ENCODE data around the gene TOMT. TPM values are rescaled to one million over a fixed set of nuclear protein-coding genes. Genes with fewer than 3 reads are reported as not detected.

The TOMT gene
- total RNA-seq, 3 donors from 2014 or later (not counting 1 experiment from before 2014, with no cell fraction given), result not detected

DNA sequence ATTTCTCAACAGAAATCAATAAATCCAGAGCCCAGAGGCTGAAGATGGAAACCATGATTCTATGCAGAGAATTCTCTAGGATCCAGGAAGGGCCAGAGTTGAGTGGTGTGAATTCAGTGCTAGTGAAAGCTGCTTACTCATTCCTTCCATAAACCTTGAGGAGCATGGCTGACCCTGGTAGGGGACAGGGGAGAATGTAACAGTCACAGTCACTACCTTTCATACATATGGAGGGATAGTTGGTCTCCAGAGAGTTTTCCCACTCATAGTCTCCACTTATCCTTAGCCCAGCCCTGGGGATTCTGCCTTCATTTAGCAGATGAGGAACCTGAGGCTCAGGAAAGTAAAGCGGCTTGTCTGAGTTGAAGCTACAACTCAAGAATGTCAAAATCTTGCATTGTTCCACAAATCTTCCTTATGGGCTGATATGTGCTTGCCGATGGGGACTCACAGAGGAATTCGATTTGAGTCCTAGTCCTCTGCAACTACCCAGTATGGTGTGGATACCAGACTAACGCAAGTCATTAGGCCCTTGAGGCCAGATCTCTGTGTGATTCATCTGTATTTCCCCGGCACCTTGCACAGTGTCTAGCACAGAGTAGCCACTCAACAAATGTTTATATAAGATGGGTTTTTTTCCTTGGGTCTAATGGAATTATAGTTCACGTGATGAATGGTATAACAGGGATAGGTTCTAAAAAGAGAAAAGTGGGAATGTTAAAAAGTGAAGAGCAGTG is 10.5 kb downstream of the TOMT start:
- no peak for DNase-seq
- Histone ChIP-seq H3K27me3 (ENCODE audit: control insufficient read depth, insufficient read depth, low read length) (no peaks in the 10 kb centered on the region), H3K4me1 (ENCODE audit: control insufficient read depth, insufficient read depth, low read length) (peaks cover 16% of the 10 kb centered on the region), H3K27ac (ENCODE audit: low read length) (no peak overlapping the region), H3K36me3 (ENCODE audit: control insufficient read depth, insufficient read depth, low read length) (no peaks in the 10 kb centered on the region), H3K9me3 (ENCODE audit: control insufficient read depth, insufficient read depth, low read length) (no peaks in the 10 kb centered on the region), H3K4me3 (ENCODE audit: low read length) (no peak overlapping the region)
- Mint-ChIP-seq H3K27ac (no peak overlapping the region), H3K4me3 (no peak overlapping the region), H3K9me3 (no peaks in the 10 kb centered on the region), H3K27me3 (ENCODE audit: low read depth in 2 of 2) (peaks cover 7 to 25% of the 10 kb centered on the region in 2 donors), H3K36me3 (no peaks in the 10 kb centered on the region), H3K4me1 (peaks cover 16 to 22% of the 10 kb centered on the region in 2 donors)
- 91% methylated on average over 6 of the region's 6 CpGs for WGBS (ENCODE audit: insufficient coverage)
- TF ChIP-seq, protein P1, sequence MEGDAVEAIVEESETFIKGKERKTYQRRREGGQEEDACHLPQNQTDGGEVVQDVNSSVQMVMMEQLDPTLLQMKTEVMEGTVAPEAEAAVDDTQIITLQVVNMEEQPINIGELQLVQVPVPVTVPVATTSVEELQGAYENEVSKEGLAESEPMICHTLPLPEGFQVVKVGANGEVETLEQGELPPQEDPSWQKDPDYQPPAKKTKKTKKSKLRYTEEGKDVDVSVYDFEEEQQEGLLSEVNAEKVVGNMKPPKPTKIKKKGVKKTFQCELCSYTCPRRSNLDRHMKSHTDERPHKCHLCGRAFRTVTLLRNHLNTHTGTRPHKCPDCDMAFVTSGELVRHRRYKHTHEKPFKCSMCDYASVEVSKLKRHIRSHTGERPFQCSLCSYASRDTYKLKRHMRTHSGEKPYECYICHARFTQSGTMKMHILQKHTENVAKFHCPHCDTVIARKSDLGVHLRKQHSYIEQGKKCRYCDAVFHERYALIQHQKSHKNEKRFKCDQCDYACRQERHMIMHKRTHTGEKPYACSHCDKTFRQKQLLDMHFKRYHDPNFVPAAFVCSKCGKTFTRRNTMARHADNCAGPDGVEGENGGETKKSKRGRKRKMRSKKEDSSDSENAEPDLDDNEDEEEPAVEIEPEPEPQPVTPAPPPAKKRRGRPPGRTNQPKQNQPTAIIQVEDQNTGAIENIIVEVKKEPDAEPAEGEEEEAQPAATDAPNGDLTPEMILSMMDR (IDR thresholded peaks at IDR 0.05), result no peak
- intact Hi-C loops (cut with micrococcal nuclease), result no loop called here
- no peak for ATAC-seq

DNA sequence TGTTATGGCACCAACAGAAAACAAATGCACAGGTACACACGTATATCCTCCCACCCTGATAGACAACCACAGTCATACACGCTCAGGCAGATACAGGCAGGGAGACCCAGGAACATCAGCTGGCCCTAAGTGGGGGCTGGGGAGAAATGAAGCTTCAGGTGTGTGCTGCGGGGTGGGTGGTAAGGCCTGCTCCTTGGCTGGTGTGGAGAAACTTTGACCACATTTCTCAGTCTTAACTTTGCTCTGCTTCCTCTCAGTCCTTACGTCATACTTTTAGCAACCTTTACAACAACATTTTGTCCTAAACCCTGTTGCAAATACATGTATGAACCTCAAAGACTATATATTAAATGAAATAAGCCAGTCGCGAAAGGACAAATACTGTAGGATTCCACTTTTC is 13.5 kb downstream of the TOMT start:
- Histone ChIP-seq H3K27me3 (ENCODE audit: control insufficient read depth, insufficient read depth, low read length) (no peaks in the 10 kb centered on the region), H3K4me1 (ENCODE audit: control insufficient read depth, insufficient read depth, low read length) (no peaks in the 10 kb centered on the region), H3K27ac (ENCODE audit: low read length) (no peak overlapping the region), H3K36me3 (ENCODE audit: control insufficient read depth, insufficient read depth, low read length) (no peaks in the 10 kb centered on the region), H3K9me3 (ENCODE audit: control insufficient read depth, insufficient read depth, low read length) (no peaks in the 10 kb centered on the region), H3K4me3 (ENCODE audit: low read length) (no peak overlapping the region)
- no peak overlapping the region for H3K4me3 Mint-ChIP-seq
- no peak for ATAC-seq
- 71% methylated on average over 4 of the region's 6 CpGs for WGBS (ENCODE audit: insufficient coverage)
- H3K27ac Mint-ChIP-seq, result no peak overlapping the region
- no peaks in the 10 kb centered on the region for H3K4me1 Mint-ChIP-seq
- intact Hi-C loops (cut with micrococcal nuclease), result no loop called here
- H3K27me3 Mint-ChIP-seq (ENCODE audit: low read depth in 2 of 2), result peaks cover 10 to 20% of the 10 kb centered on the region in 2 donors
- DNase-seq, result no peak
- no peaks in the 10 kb centered on the region for H3K36me3 Mint-ChIP-seq
- H3K9me3 Mint-ChIP-seq, result no peaks in the 10 kb centered on the region
- TF ChIP-seq, protein P1 (IDR thresholded peaks at IDR 0.05), result no peak

DNA sequence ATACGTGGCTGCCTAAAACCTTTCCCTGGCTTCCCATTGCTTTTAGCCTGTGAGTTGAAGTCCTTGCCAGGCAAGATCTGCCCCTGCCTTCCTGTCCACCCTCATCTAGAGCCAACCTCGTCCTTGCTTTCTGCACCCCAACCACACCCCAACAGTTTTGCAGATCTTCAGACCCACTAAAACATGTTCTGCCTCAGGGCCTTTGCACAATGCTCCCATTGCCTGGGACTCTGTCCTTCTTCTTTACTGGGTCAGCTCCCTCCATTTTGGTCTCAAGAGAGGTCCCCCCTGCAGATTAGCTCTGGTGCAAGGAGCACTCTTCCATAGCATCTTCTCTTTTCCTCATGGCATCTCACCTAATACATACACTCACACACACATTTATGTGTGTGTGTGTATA is 15.2 kb downstream of the TOMT start:
- H3K27ac Mint-ChIP-seq, result no peak overlapping the region
- no peaks in the 10 kb centered on the region for H3K4me1 ChIP-seq (ENCODE audit: control insufficient read depth, insufficient read depth, low read length)

More for the DNA sequence above, 15.2 kb downstream of the TOMT start:
- no peak for DNase-seq
- Mint-ChIP-seq H3K4me3 (no peak overlapping the region), H3K27me3 (ENCODE audit: low read depth in 2 of 2) (peaks cover 9 to 10% of the 10 kb centered on the region in 2 donors), H3K36me3 (no peaks in the 10 kb centered on the region), H3K4me1 (no peaks in the 10 kb centered on the region), H3K9me3 (no peaks in the 10 kb centered on the region)
- H3K27me3 ChIP-seq (ENCODE audit: control insufficient read depth, insufficient read depth, low read length), result no peaks in the 10 kb centered on the region
- TF ChIP-seq, protein P1 (IDR thresholded peaks at IDR 0.05), result no peak
- no peak for ATAC-seq
- H3K4me3 ChIP-seq (ENCODE audit: low read length), result no peak overlapping the region
- WGBS (ENCODE audit: insufficient coverage), result 90% methylated on average over 2 of the region's 2 CpGs
- no peaks in the 10 kb centered on the region for H3K9me3 ChIP-seq (ENCODE audit: control insufficient read depth, insufficient read depth, low read length)
- no peaks in the 10 kb centered on the region for H3K36me3 ChIP-seq (ENCODE audit: control insufficient read depth, insufficient read depth, low read length)
- no peak overlapping the region for H3K27ac ChIP-seq (ENCODE audit: low read length)
- intact Hi-C loops (cut with micrococcal nuclease), result no loop called here

Data from natural killer cell (primary cell).